Upper lobe of left lung (tissue), 6 donors: ENCODE measurements around the gene CEP41. TPM values are rescaled to one million over a fixed set of nuclear protein-coding genes. Genes with fewer than 3 reads are reported as not detected.

Experiments
- ATAC-seq, 2 donors: fragments of 200-7000 bp; cut with Tn5 transposase; one replicate each; pipeline ENCODE4 v1.9.1; 2022; ENCODE audit warnings: mild to moderate bottlenecking in 2 of 2, moderate library complexity in 2 of 2; ENCODE audit not compliant: low FRiP score in 2 of 2
- DNase-seq, 2 donors: peaks; one replicate each; pipeline ENCODE4 v3.0.0-alpha.2; 2019 to 2020
- H3K27ac ChIP-seq, 4 donors: fragments of 200-600 bp; sonication (generic); one replicate each; pipeline ENCODE4 v1.5.1; 2016 to 2019
- H3K27me3 ChIP-seq, 4 donors: fragments of 200-600 bp; sonication (generic); one replicate each; pipeline ENCODE4 v1.5.1; 2017 to 2019
- H3K36me3 ChIP-seq, 4 donors: fragments of 200-600 bp; sonication (generic); one replicate each; pipeline ENCODE4 v1.5.1; 2016 to 2019
- H3K4me1 ChIP-seq, 4 donors: fragments of 200-600 bp; sonication (generic); one replicate each; pipeline ENCODE4 v1.5.1; 2018 to 2019
- H3K4me3 ChIP-seq, 4 donors: fragments of 200-600 bp; sonication (generic); one replicate each; pipeline ENCODE4 v1.5.1; 2017 to 2019; ENCODE audit warnings: mild to moderate bottlenecking in 2 of 4, moderate library complexity in 1 of 4
- H3K9me3 ChIP-seq, 4 donors: fragments of 200-600 bp; sonication (generic); one replicate each; pipeline ENCODE4 v1.5.1; 2018 to 2019
- CTCF ChIP-seq, 6 experiments: fragments of 450-650 bp in 4 of 6; fragments of 200-600 bp in 2 of 6; sonication (generic) in 2 of 6; IDR thresholded peaks; one replicate each; pipeline ENCODE4 v1.5.1; 2016 to 2019; ENCODE audit warnings: antibody characterized with exemption in 6 of 6
- EP300 ChIP-seq, 4 donors: sonication (generic); formaldehyde crosslinking; IDR thresholded peaks; one replicate each; pipeline ENCODE4 v1.5.1; 2017; ENCODE audit warnings: antibody characterized with exemption in 4 of 4, control low read depth in 2 of 4
- POLR2A ChIP-seq, 4 donors: fragments of 450-650 bp; IDR thresholded peaks; one replicate each; pipeline ENCODE4 v1.5.1; 2016 to 2017; ENCODE audit warnings: antibody characterized with exemption in 4 of 4, mild to moderate bottlenecking in 2 of 4
- POLR2AphosphoS5 ChIP-seq, 2 donors: sonication (generic); formaldehyde crosslinking; IDR thresholded peaks; one replicate each; pipeline ENCODE4 v1.5.1; 2017; ENCODE audit warnings: antibody characterized with exemption in 2 of 2
- WGBS, 2 donors: methylation state at CpG; one replicate each; pipeline ENCODE4 v1.1.5; 2017 to 2018; 5-methylcytosine and 5-hydroxymethylcytosine counted together
- total RNA-seq, 6 donors: library from RNA; depleted of rRNA in 4 of 6; stranded (reverse); fragments of >200 nt in 4 of 6; gene quantifications; one replicate each; pipeline versions ENCODE4 v1.1.0 to v1.2.1, GENCODE V29; 2016 to 2021
- donor health status: DM: no; HTN: no; CAD: no; lungs with moderate emphysema.
- donor health status: DM: no; HTN: yes; CAD: no; lungs with severe emphysema.

CEP41 gene
- total RNA-seq, 6 donors from 2014 or later: 4.3 to 11.5 (median 7.2) TPM

GRCh38 chr7:130367088-130367755 is 73.6 kb downstream of the CEP41 start:
- 81 to 92% methylated on average over 10 to 13 of the region's 13 CpGs for WGBS, 2 donors
- H3K36me3 ChIP-seq: no peaks in the 10 kb centered on the region
- peaks cover 11 to 28% (median 14%) of the 10 kb centered on the region in 4 donors for H3K4me1 ChIP-seq
- H3K9me3 ChIP-seq: no peaks in the 10 kb centered on the region
- DNase-seq: no peak
- no peak for ATAC-seq
- no peak overlapping the region for H3K27ac ChIP-seq
- H3K27me3 ChIP-seq: no peaks in the 10 kb centered on the region
- TF ChIP-seq EP300 (IDR thresholded peaks at IDR 0.05): no peak
- no peak for TF ChIP-seq POLR2A (IDR thresholded peaks at IDR 0.05)
- TF ChIP-seq POLR2AphosphoS5 (IDR thresholded peaks at IDR 0.05): no peak
- no peak for TF ChIP-seq CTCF (IDR thresholded peaks at IDR 0.05)
- H3K4me3 ChIP-seq: no peak overlapping the region

- Histone ChIP-seq H3K4me1 (peaks cover 11 to 25% (median 14%) of the 10 kb centered on the region in 4 donors), H3K27ac (no peak overlapping the region), H3K4me3 (no peak overlapping the region), H3K27me3 (no peaks in the 10 kb centered on the region), H3K9me3 (no peaks in the 10 kb centered on the region), H3K36me3 (no peaks in the 10 kb centered on the region)
- TF ChIP-seq EP300 (IDR thresholded peaks at IDR 0.05): no peak
- no peak for TF ChIP-seq POLR2A (IDR thresholded peaks at IDR 0.05)
- no peak for TF ChIP-seq CTCF (IDR thresholded peaks at IDR 0.05)
- TF ChIP-seq POLR2AphosphoS5 (IDR thresholded peaks at IDR 0.05): no peak
- 92 to 95% methylated on average over 5 to 6 of the region's 6 CpGs for WGBS, 2 donors
- ATAC-seq (no peak), DNase-seq (no peak)
Measured at GRCh38 chr7:130366564-130366963, 74.3 kb downstream of the CEP41 start.

- H3K27me3 ChIP-seq: no peaks in the 10 kb centered on the region
- ATAC-seq: peak in 1 of 2 donors; percentile 18
- no peak for DNase-seq
- no peak overlapping the region for H3K27ac ChIP-seq
- H3K36me3 ChIP-seq: no peaks in the 10 kb centered on the region
- H3K4me3 ChIP-seq: no peak overlapping the region
- no peaks in the 10 kb centered on the region for H3K9me3 ChIP-seq
- TF ChIP-seq EP300 (IDR thresholded peaks at IDR 0.05): no peak
- TF ChIP-seq POLR2AphosphoS5 (IDR thresholded peaks at IDR 0.05): no peak
- TF ChIP-seq POLR2A (IDR thresholded peaks at IDR 0.05): no peak
- no peak for TF ChIP-seq CTCF (IDR thresholded peaks at IDR 0.05)
- peaks cover 11 to 20% (median 14%) of the 10 kb centered on the region in 4 donors for H3K4me1 ChIP-seq
- WGBS, 2 donors: 87 to 89% methylated on average over 15 of the region's 15 CpGs
Measured at GRCh38 chr7:130365511-130366441, 75.0 kb downstream of the CEP41 start.

GRCh38 chr7:130365088-130365487 is 75.7 kb downstream of the CEP41 start:
- WGBS, 2 donors: 73 to 87% methylated on average over 2 of the region's 2 CpGs
- Histone ChIP-seq H3K4me3 (no peak overlapping the region), H3K9me3 (no peaks in the 10 kb centered on the region), H3K27ac (no peak overlapping the region), H3K4me1 (peaks cover 10 to 16% (median 12%) of the 10 kb centered on the region in 4 donors), H3K36me3 (no peaks in the 10 kb centered on the region), H3K27me3 (no peaks in the 10 kb centered on the region)
- no peak for TF ChIP-seq POLR2A (IDR thresholded peaks at IDR 0.05)
- no peak for TF ChIP-seq EP300 (IDR thresholded peaks at IDR 0.05)
- TF ChIP-seq CTCF (IDR thresholded peaks at IDR 0.05): no peak
- TF ChIP-seq POLR2AphosphoS5 (IDR thresholded peaks at IDR 0.05): no peak
- no peak for DNase-seq
- ATAC-seq: no peak
